Skeletal muscle tissue (tissue), 4 donors: ENCODE measurements around the gene EPSTI1. TPM values are rescaled to one million over a fixed set of nuclear protein-coding genes. Genes with fewer than 3 reads are reported as not detected.

Experiments used
- H3K27ac ChIP-seq: one replicate; pipeline ENCODE4 v1.7.0; 2013; ENCODE audit warnings: mild to moderate bottlenecking, low read depth, low read length, inconsistent platforms
- H3K27me3 ChIP-seq, 3 donors: one replicate each; pipeline ENCODE4 v1.7.0; 2013; ENCODE audit warnings: low read length in 3 of 3; ENCODE audit not compliant: control insufficient read depth in 3 of 3, insufficient read depth in 3 of 3
- H3K36me3 ChIP-seq, 3 donors: one replicate each; pipeline ENCODE4 v1.7.0; 2013; ENCODE audit warnings: low read length in 3 of 3; ENCODE audit not compliant: control insufficient read depth in 3 of 3, insufficient read depth in 3 of 3
- H3K4me1 ChIP-seq, 3 donors: one replicate each; pipeline ENCODE4 v1.7.0; 2013; ENCODE audit warnings: low read length in 3 of 3, mild to moderate bottlenecking in 3 of 3; ENCODE audit not compliant: control insufficient read depth in 3 of 3, insufficient read depth in 3 of 3
- H3K4me3 ChIP-seq, 3 donors: one replicate each; pipeline ENCODE4 v1.7.0; 2013; ENCODE audit warnings: low read length in 3 of 3
- H3K9ac ChIP-seq, 3 donors: one replicate each; pipeline ENCODE4 v1.7.0; 2013; ENCODE audit warnings: low read length in 3 of 3, mild to moderate bottlenecking in 3 of 3, moderate library complexity in 2 of 3, low read depth in 1 of 3
- H3K9me3 ChIP-seq, 3 donors: one replicate each; pipeline ENCODE4 v1.7.0; 2013; ENCODE audit warnings: low read length in 3 of 3; ENCODE audit not compliant: control insufficient read depth in 3 of 3
- total RNA-seq: library from RNA; depleted of rRNA; stranded (reverse); fragments of >200 nt; gene quantifications from one replicate; pipeline ENCODE4 v1.2.3, GENCODE V29; 2014
- donor health status: Osteomylitis.

The EPSTI1 gene
- total RNA-seq, 1 donor from 2014 or later = 1.6 TPM

- H3K9me3 ChIP-seq = no peaks in the 10 kb centered on the region
- H3K4me3 ChIP-seq = no peak overlapping the region
- no peaks in the 10 kb centered on the region for H3K36me3 ChIP-seq
- H3K4me1 ChIP-seq = peaks cover 0 to 2% (median 0%) of the 10 kb centered on the region in 3 donors
- no peak overlapping the region for H3K9ac ChIP-seq
- H3K27me3 ChIP-seq = no peaks in the 10 kb centered on the region
- H3K27ac ChIP-seq = no peak overlapping the region
Measured at GRCh38 chr13:42836930-42837690, 154.9 kb downstream of the EPSTI1 start.

Other genes with a start within 250 kb of the EPSTI1 start
- not detected for gene FAM216B, start 210.7 kb downstream of the EPSTI1 start, total RNA-seq
- 7.3 TPM for gene DNAJC15, start 31.3 kb upstream of the EPSTI1 start, total RNA-seq